NCI-H1694 (cell line): ENCODE data around the gene SDHAF3.
A peak's percentile ranks its signal among the peaks of the same experiment; 100 is the strongest.
"Not testable (repeated sequence)": the region's sequence is repeated elsewhere in the genome, so short reads cannot be mapped to it uniquely, and the experiment has no call there.

Experiments used
- DNase-seq: peaks from one replicate; lab custom pipeline; 2025; lab: John Stamatoyannopoulos, UW

The SDHAF3 gene

GRCh38 chr7:97117372-97118188, at the start of gene SDHAF3:
SDHAF3 (plus strand) TSS chr7:97117698; CDS start chr7:97117724, 26 bp downstream.
- peak; percentile 95 for DNase-seq

- not testable (repeated sequence) for DNase-seq
Observed at GRCh38 chr7:97072025-97072424, 45.5 kb upstream of the SDHAF3 start.

- DNase-seq: no peak
Observed at GRCh38 chr7:97075928-97076327, 41.6 kb upstream of the SDHAF3 start.

- no peak for DNase-seq
Observed at GRCh38 chr7:97078023-97078969, 39.2 kb upstream of the SDHAF3 start.

GRCh38 chr7:97079300-97079699, 38.2 kb upstream of the SDHAF3 start:
- no peak for DNase-seq

GRCh38 chr7:97081521-97082300, 35.8 kb upstream of the SDHAF3 start:
- no peak for DNase-seq

- no peak for DNase-seq
Observed at GRCh38 chr7:97088364-97088763, 29.1 kb upstream of the SDHAF3 start.

- no peak for DNase-seq
Observed at GRCh38 chr7:97089771-97090170, 27.7 kb upstream of the SDHAF3 start.

GRCh38 chr7:97090761-97091353, 26.6 kb upstream of the SDHAF3 start:
- no peak for DNase-seq

GRCh38 chr7:97094284-97094930, 23.1 kb upstream of the SDHAF3 start:
- no peak for DNase-seq

- no peak for DNase-seq
Observed at GRCh38 chr7:97096037-97096436, 21.5 kb upstream of the SDHAF3 start.

GRCh38 chr7:97096661-97097060, 20.8 kb upstream of the SDHAF3 start:
- DNase-seq: no peak

- DNase-seq: peak; percentile 64
Observed at GRCh38 chr7:97104719-97105238, 12.7 kb upstream of the SDHAF3 start.

GRCh38 chr7:97107192-97107800, 10.2 kb upstream of the SDHAF3 start:
- DNase-seq: no peak

- DNase-seq: no peak
Observed at GRCh38 chr7:97116308-97116707, 1.2 kb upstream of the SDHAF3 start.

GRCh38 chr7:97117035-97117371, 495 bp upstream of the SDHAF3 start:
- DNase-seq: no peak

- DNase-seq: no peak
Observed at GRCh38 chr7:97118306-97118917, 914 bp downstream of the SDHAF3 start.

- DNase-seq: no peak
Observed at GRCh38 chr7:97119747-97120146, 2.2 kb downstream of the SDHAF3 start.

GRCh38 chr7:97120713-97121457, 3.4 kb downstream of the SDHAF3 start:
- DNase-seq: no peak
